IMR-90 (cell line): ENCODE results near the gene TCTA. TPM values are rescaled to one million over a fixed set of nuclear protein-coding genes. Genes with fewer than 3 reads are reported as not detected.

Experiments
- ATAC-seq: fragments of 200-7000 bp; cut with Tn5 transposase; 2 replicates; pipeline ENCODE4 v1.9.1; 2020; ENCODE audit warnings: low read depth, mild to moderate bottlenecking, moderate library complexity
- BruUV-seq: library from RNA; stranded (reverse); fragments of 400-500 nt; replicated peaks from 2 replicates; lab custom pipeline; 2021; lab: Mats Ljungman, UMichigan
- CTCF ChIA-PET: fragments of 300-600 bp; formaldehyde crosslinking; extraction: SDS; loops from one replicate; lab custom pipeline; 2021; ENCODE audit warnings: antibody characterized with exemption; lab: Yijun Ruan, JAX
- POLR2A ChIA-PET: fragments of 300-600 bp; sonication (Branson Sonifier 250); formaldehyde crosslinking; loops from one replicate; lab custom pipeline; 2022; ENCODE audit warnings: antibody characterized with exemption; ENCODE audit not compliant: unreplicated experiment; lab: Charles Lee
- DNase-seq: peaks from one replicate; pipeline ENCODE4 v3.0.0; 2013
- H2AFZ ChIP-seq: replicated peaks from 2 replicates; pipeline ENCODE3; 2013; ENCODE audit warnings: low read length, mild to moderate bottlenecking; ENCODE audit not compliant: poor library complexity
- H2AK5ac ChIP-seq: 2 replicates; pipeline ENCODE4 v1.6.1; 2013; ENCODE audit warnings: low read depth, low read length, inconsistent platforms
- H2AK9ac ChIP-seq: replicated peaks from 2 replicates; pipeline ENCODE3; 2013; ENCODE audit warnings: mild to moderate bottlenecking, low read depth, low read length, moderate library complexity; ENCODE audit not compliant: poor library complexity
- H2BK120ac ChIP-seq: 2 replicates; pipeline ENCODE4 v1.6.1; 2013; ENCODE audit warnings: low read depth, low read length, inconsistent platforms
- H2BK15ac ChIP-seq: 3 replicates; pipeline ENCODE4 v1.6.1; 2013; ENCODE audit warnings: low read depth, low read length, inconsistent platforms
- H2BK20ac ChIP-seq: 2 replicates; pipeline ENCODE4 v1.6.1; 2013; ENCODE audit warnings: low read depth, mild to moderate bottlenecking, inconsistent platforms, low read length, moderate library complexity
- H2BK5ac ChIP-seq: 2 replicates; pipeline ENCODE4 v1.6.1; 2013; ENCODE audit warnings: mild to moderate bottlenecking, low read depth, low read length, inconsistent platforms; ENCODE audit not compliant: poor library complexity, severe bottlenecking
- H3K14ac ChIP-seq: replicated peaks from 2 replicates; pipeline ENCODE4 v1.6.1; 2013; ENCODE audit warnings: low read depth, low read length, inconsistent platforms
- H3K18ac ChIP-seq: 2 replicates; pipeline ENCODE4 v1.6.1; 2013; ENCODE audit warnings: low read depth, low read length, control low read depth
- H3K23ac ChIP-seq: 2 replicates; pipeline ENCODE4 v1.6.1; 2013; ENCODE audit warnings: low read depth, low read length, inconsistent platforms
- H3K27ac ChIP-seq: 2 replicates; pipeline ENCODE4 v1.5.1; 2013; ENCODE audit warnings: mild to moderate bottlenecking, control low read depth, low read length; ENCODE audit not compliant: insufficient read depth
- H3K27me3 ChIP-seq: 2 replicates; pipeline ENCODE4 v1.6.1; 2013; ENCODE audit warnings: low read length; ENCODE audit not compliant: control insufficient read depth, insufficient read depth
- H3K36me3 ChIP-seq: 2 replicates; pipeline ENCODE4 v1.6.1; 2013; ENCODE audit warnings: low read length, mixed read lengths; ENCODE audit not compliant: control insufficient read depth, insufficient read depth
- H3K4ac ChIP-seq: 2 replicates; pipeline ENCODE4 v1.6.1; 2013; ENCODE audit warnings: low read depth, low read length, inconsistent platforms
- H3K4me1 ChIP-seq: 2 replicates; pipeline ENCODE4 v1.6.1; 2013; ENCODE audit warnings: low read length, mixed read lengths; ENCODE audit not compliant: control insufficient read depth, insufficient read depth
- H3K4me2 ChIP-seq: 2 replicates; pipeline ENCODE4 v1.6.1; 2013; ENCODE audit warnings: low read depth, mild to moderate bottlenecking, control low read depth, low read length, moderate library complexity
- H3K4me3 ChIP-seq: 2 replicates; pipeline ENCODE4 v1.5.1; 2013; ENCODE audit warnings: low read depth, mild to moderate bottlenecking, control low read depth, low read length, moderate library complexity; ENCODE audit not compliant: insufficient read depth
- H3K56ac ChIP-seq: 2 replicates; pipeline ENCODE4 v1.6.1; 2013; ENCODE audit warnings: low read length, inconsistent platforms; ENCODE audit not compliant: insufficient read depth; ENCODE audit errors: extremely low read depth
- H3K79me1 ChIP-seq, 2 experiments: 2 replicates each; pipeline ENCODE4 v1.6.1; 2013; ENCODE audit warnings: low read length in 2 of 2, inconsistent platforms in 1 of 2, low read depth in 1 of 2
- H3K9ac ChIP-seq: 2 replicates; pipeline ENCODE4 v1.6.1; 2013; ENCODE audit warnings: low read depth, low read length, control low read depth
- H3K9me1 ChIP-seq: 2 replicates; pipeline ENCODE4 v1.6.1; 2013; ENCODE audit warnings: low read length, inconsistent platforms; ENCODE audit not compliant: insufficient read depth
- H3K9me3 ChIP-seq: 2 replicates; pipeline ENCODE4 v1.6.1; 2013; ENCODE audit warnings: low read length; ENCODE audit not compliant: control insufficient read depth, insufficient read depth
- H4K20me1 ChIP-seq: 2 replicates; pipeline ENCODE4 v1.6.1; 2013; ENCODE audit warnings: low read length, inconsistent platforms; ENCODE audit not compliant: insufficient read depth
- H4K5ac ChIP-seq: 2 replicates; pipeline ENCODE4 v1.6.1; 2013; ENCODE audit warnings: mild to moderate bottlenecking, low read depth, low read length, control low read depth
- H4K8ac ChIP-seq, 2 experiments: 2 replicates each; pipeline ENCODE4 v1.6.1; 2013; ENCODE audit warnings: low read depth in 2 of 2, low read length in 2 of 2, control low read depth in 1 of 2, inconsistent platforms in 1 of 2
- H4K91ac ChIP-seq: 2 replicates; pipeline ENCODE4 v1.6.1; 2013; ENCODE audit warnings: low read depth, low read length, inconsistent platforms; ENCODE audit not compliant: insufficient read depth
- POLR2A ChIP-seq: IDR thresholded peaks from 2 replicates; pipeline ENCODE4 v1.6.1; 2012; ENCODE audit warnings: mild to moderate bottlenecking, low read depth, low read length
- WGBS, 2 experiments: methylation state at CpG; one replicate each; pipeline versions ENCODE4 v1.1.5 to v1.1.7; 2013; ENCODE audit warnings: missing lambda C conversion rate in 2 of 2; ENCODE audit not compliant: insufficient read length in 1 of 2; ENCODE audit errors: extremely low coverage in 2 of 2; 5-methylcytosine and 5-hydroxymethylcytosine counted together
- dilution Hi-C: fragments of 300-500 bp; cut with HindIII; formaldehyde crosslinking; loops from one replicate; pipeline ENCODE4 v1.14.3; 2018; ENCODE audit warnings: low sequenced_read_pairs; ENCODE audit not compliant: unreplicated experiment
- in situ Hi-C: fragments of 300-500 bp; cut with MboI; formaldehyde crosslinking; loops from 3 replicates; pipeline ENCODE4 v1.14.3; 2019; ENCODE audit warnings: low sequenced_read_pairs, inconsistent platforms, mixed read lengths
- intact Hi-C: fragments of 100-400 bp; cut with micrococcal nuclease; formaldehyde crosslinking; loops from 2 replicates; pipeline ENCODE4 v1.10.0; 2022
- polyA plus RNA-seq, 3 experiments: library from polyadenylated mRNA; depleted of rRNA; stranded (reverse); fragments of >200 nt; gene quantifications; 2 replicates each; pipeline ENCODE4 v1.2.3, GENCODE V29; 2012; ENCODE audit warnings: low replicate concordance in 1 of 3
- total RNA-seq: library from RNA; depleted of rRNA; stranded (reverse); fragments of >200 nt; gene quantifications from 2 replicates; pipeline ENCODE4 v1.2.3, GENCODE V29; 2012
- TF ChIP-seq, protein P1 (sequence below): fragments of 150-350 bp; IDR thresholded peaks from 2 replicates; pipeline ENCODE4 v1.6.1; 2017; ENCODE audit warnings: mild to moderate bottlenecking, antibody characterized with exemption, low read length, low read depth

Gene TCTA
- total and polyA plus RNA-seq, 2 of the 4 experiments (the other 2 are of a cell fraction): 15.1 to 46.6 TPM

DNA sequence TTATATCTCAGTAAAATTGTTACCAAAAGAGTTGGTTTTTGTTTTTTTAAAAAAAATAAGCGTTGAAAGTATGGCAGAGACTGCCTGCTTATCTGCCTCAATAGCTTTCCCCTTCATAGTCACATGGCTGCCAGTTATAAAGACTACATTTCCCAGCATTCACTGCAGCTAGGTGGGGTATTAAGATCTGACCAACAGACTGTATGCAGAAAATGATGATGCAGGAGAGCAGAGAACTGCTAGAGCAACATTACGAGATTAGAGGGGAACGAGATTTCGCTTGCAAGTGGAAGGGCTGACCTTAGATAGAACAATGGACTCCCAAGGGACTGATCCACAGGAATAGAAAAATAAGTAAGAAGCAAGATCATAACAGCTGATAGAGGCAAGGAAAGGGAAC, 14.8 kb upstream of the TCTA start:
- Histone ChIP-seq H3K9me3 (no peaks in the 10 kb centered on the region), H2BK20ac (no peak overlapping the region), H2AK9ac (no peak overlapping the region), H3K79me1 (peaks cover 0 to 44% of the 10 kb centered on the region in 2 experiments; a peak in 2 of 4 replicates), H3K56ac (no peak overlapping the region), H4K91ac (no peak overlapping the region), H2BK5ac (no peak overlapping the region), H2AK5ac (no peak overlapping the region), H3K4ac (no peak overlapping the region), H3K4me2 (no peak overlapping the region), H3K4me3 (no peak overlapping the region), H3K36me3 (peaks cover 19% of the 10 kb centered on the region), H4K20me1 (peaks cover 93% of the 10 kb centered on the region), H4K8ac (no peak overlapping the region), H3K14ac (no peak overlapping the region), H3K27me3 (no peaks in the 10 kb centered on the region), H4K5ac (no peak overlapping the region), H2BK15ac (no peak overlapping the region), H2BK120ac (no peak overlapping the region), H2AFZ (no peak overlapping the region), H3K9ac (no peak overlapping the region), H3K27ac (no peak overlapping the region), H3K18ac (no peak overlapping the region), H3K23ac (no peak overlapping the region), H3K9me1 (peaks cover 15% of the 10 kb centered on the region), H3K4me1 (peaks cover 3% of the 10 kb centered on the region; the same call in 1 of the 2 replicates)
- in situ Hi-C loops: no loop called here
- BruUV-seq: no TSS peak
- 0 out of 2 replicates have a peak, but pooled peaks have one; percentile 52 for ATAC-seq
- ChIA-PET POLR2A (no interaction called here), CTCF (no interaction called here)
- intact Hi-C loops: no loop called here
- dilution Hi-C loops: no loop called here
- WGBS, 2 experiments: 70% methylated on average over 3 of the region's 4 CpGs; no CpG with 5 or more reads in 1 of the 2 experiments
- TF ChIP-seq, protein P1, sequence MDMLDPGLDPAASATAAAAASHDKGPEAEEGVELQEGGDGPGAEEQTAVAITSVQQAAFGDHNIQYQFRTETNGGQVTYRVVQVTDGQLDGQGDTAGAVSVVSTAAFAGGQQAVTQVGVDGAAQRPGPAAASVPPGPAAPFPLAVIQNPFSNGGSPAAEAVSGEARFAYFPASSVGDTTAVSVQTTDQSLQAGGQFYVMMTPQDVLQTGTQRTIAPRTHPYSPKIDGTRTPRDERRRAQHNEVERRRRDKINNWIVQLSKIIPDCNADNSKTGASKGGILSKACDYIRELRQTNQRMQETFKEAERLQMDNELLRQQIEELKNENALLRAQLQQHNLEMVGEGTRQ: peak; percentile 43
- TF ChIP-seq POLR2A: no peak
- no peak for DNase-seq
